ENCODE results near the gene BEND4.

BEND4 gene

DNA sequence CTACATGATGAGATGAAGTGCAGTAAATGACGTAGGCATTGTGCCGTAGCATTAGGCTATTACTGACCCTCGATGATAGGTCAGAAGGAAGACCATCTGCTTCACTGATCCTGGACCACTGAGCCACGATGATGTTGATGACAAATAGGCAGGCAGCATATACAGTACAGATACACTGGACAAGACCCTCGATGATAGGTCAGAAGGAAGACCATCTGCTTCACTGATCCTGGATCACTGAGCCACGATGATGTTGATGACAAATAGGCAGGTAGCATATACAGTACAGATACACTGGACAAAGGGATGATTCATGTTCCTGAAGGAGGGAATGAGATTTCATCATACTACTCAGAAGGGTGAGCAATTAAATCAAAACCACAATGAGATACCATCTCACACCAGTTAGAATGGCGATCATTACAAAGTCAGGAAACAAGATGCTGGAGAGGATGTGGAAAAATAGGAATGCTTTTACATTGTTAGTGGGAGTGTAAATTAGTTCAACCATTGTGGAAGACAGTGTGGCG, 50.9 kb downstream of the BEND4 start:
- DNase-seq = no peak

DNA sequence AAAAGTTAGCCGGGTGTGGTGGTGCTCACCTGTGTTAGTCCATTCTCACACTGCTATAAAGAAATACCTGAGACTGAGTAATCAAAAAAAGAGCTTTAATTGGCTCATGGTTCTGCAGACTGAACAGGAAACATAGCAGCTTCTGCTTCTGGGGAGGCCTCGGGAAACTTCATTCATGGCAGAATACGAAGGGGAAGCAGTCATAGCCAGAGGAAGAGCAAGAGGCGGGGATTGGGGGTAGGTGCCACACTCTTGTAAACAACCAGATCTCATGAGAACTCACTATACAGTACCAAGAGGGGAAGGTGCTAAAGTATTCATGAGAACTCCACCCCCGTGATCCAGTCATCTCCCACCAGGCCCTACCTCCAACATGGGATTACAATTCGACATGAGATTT, 64.1 kb downstream of the BEND4 start:
- DNase-seq = no peak

DNA sequence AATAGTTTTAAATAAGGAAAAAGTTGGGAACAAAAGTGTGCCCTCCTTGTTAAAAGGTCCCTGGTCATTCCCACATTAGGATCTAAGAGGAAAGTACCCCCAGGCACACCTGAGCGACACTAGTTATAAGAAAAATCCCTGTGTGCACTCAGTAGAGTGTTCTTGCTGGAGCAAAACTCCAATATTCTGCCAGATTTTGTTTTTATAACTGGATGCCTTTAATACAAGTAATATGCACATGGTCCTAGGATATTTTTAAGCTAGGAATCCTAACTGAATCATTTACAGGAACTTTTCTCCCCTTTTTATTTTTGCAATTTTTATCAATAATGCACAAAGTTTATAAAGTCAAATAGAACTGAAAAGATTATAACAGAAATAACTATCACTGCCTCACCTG, 68.6 kb downstream of the BEND4 start:
- no peak for DNase-seq

DNA sequence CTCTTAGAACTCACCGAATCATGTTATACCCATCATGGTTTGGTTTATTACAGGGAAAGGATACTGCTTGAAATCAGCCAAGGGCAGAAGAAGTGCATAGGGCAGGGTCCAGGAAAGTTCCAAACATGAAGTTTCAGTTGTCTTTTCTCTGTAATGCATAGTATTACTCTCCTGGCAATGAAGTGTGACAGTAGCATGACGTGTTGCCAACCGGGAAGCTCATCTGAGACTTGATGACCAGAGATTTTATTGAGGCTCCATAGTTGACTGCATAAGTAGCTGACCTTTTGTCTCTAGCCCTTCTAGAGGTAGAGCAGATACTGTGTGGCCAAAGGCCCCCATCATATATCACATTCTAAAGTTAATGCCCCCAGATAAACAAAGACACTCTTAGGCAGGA, 72.1 kb downstream of the BEND4 start:
- no peak for DNase-seq

DNA sequence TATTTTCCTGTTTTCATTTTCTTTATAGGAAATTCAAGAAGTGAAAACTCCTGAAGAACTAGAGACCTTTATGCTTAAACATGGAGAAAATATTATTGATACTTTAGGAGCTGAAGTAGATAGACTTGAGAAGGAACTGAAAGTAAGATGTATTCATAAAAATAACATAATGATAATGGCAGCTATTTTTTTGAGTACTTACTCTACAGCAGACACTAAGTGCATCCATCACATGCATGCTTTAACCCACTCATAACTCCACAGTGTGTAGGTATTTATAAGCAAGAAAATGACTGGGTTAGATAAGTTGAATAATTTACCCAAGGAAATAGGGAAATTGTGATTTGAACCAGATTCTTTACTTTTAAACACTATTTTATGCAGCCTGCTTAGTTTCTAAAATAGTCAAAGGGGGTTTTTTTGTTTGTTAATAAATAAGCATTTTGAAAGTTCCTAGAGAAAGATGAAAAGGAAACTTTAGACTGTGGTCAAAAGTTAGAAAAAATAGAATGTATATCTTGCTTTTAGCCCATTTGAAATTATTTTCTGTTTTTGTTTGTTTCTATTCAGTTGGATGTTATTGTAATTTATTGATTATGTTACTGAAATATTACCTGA, 74.2 kb downstream of the BEND4 start:
- DNase-seq = no peak

DNA sequence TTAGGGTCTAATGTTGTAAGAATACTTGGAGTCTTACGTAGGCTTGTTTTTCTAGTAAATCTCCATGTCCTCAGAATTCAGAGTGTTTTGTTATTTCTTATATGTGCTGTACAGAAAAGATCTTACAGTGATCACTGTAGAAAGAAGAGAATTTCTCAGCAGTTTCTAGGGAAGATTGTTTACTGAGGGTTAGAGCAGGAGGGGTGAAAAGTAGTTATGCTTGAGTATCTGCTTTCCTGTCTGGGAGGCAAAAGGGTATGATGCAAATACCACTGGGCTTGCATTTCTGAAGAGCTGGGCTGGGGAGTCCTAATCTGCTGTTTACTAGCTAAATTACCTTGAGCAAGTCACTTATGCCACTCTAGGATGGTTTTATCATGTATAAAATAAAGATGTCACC, 78.2 kb downstream of the BEND4 start:
- no peak for DNase-seq

DNA sequence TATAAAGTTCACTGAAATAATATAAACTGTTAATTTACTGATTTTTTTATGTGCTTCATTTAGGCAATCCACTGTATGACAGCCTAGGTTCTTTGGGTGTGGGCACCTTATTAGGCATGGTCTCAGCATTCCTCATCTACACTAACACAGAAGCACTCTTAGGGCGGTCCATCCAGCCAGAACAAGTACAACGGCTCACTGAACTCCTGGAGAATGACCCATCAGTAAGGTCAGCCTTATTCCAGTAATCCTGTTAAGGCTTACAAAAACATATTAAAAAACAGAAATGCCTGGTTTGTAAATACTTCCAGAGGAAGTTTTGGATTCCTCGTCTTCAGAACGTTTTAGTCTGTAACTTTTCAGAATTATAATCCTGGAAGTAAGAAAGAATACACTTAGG, 82.0 kb downstream of the BEND4 start:
- DNase-seq = no peak

DNA sequence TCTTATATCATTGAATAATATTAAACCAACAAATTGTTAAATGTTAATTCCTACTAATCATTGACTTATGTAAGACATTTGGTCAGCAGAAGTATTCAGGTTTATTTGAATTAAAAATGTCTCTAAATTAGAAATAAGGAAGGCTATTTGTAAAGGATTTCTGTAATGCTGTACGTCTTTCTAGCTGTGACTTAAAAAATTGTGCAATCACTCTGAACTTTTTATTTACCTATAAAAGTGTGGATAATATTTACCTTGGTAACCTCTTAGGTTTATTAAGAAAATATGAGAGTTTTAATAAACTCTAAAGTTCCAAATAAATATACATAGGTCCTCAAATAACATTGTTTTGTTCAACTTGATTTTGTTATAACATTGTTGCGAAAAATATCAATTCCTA, 85.2 kb downstream of the BEND4 start:
- no peak for DNase-seq

DNA sequence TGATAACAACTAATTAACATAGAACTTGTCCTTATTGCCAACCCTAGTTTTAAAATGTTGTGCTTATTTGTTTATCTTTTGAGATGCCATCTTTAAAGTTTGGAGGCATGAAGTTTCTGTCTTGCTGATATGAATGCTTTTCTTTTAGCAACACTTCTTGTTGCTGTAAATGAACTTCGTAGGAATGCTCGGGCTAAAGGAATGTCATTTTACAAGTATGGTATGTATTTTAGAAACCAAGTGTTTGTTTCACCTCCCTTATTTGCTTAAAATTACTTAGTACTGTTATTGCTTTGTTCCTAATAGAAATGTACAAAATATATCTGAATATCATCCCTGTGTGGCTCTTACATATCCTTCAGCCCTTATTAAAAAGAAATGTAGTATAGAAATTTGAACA, 86.1 kb downstream of the BEND4 start:
- no peak for DNase-seq
